ENCODE measurements around the gene RHOF. TPM values are rescaled to one million over a fixed set of nuclear protein-coding genes. Genes with fewer than 3 reads are reported as not detected.
A peak's percentile ranks its signal among the peaks of the same experiment; 100 is the strongest.
"Not testable (repeated sequence)": the region's sequence is repeated elsewhere in the genome, so short reads cannot be mapped to it uniquely, and the experiment has no call there.

The RHOF gene
- total RNA-seq, 1 experiment from 2014 or later: 36.7 TPM

DNA sequence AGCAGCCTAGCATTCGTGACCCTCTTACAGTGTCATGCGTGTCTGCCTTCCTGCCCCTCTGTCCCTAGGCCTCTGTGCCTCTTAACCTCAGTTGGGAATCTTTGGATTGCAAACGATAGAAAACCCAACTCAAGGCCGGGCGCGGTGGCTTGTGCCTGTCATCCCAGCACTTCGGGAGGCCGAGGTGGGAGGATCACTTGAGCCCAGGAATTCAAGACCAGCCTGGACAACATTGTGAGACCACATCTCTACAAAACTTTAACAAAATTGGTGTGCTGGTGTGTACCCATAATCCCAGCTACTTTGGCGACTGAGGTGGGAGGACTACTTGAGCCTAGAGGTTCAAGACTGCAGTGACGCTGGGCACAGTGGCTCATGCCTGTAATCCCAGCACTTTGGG lies 44.2 kb downstream of the RHOF start:
- Mint-ChIP-seq H3K36me3 (ENCODE audit: insufficient read depth, unreplicated experiment) (peaks cover 15% of the 10 kb centered on the region), H3K27ac (ENCODE audit: unreplicated experiment) (peak overlapping the region; percentile 95), H3K4me1 (ENCODE audit: low read depth, unreplicated experiment) (peaks cover 10% of the 10 kb centered on the region), H3K4me3 (ENCODE audit: unreplicated experiment) (peak overlapping the region; percentile 65), H3K27me3 (ENCODE audit: insufficient read depth, unreplicated experiment) (no peaks in the 10 kb centered on the region), H3K9me3 (ENCODE audit: unreplicated experiment) (no peaks in the 10 kb centered on the region)
- peaks cover 15% of the 10 kb centered on the region for H3K4me1 ChIP-seq
- H3K9me3 ChIP-seq: no peaks in the 10 kb centered on the region
- CTCF ChIA-PET: interaction anchor here (0.6 to 1.8 kb wide), 5 partner anchors 12 to 50 kb away, joined by 3 to 11 read pairs (median 4); partner anchors contain the start of gene TMEM120B
- POLR2A ChIA-PET: interaction anchor here (0.8 kb wide), 1 partner anchor 37 kb away, joined by 5 read pairs; no protein-coding TSS in a partner anchor
- H3K4me3 ChIP-seq (ENCODE audit: low read depth, low read length): no peak overlapping the region
- TF ChIP-seq CTCF (IDR thresholded peaks at IDR 0.05; ENCODE audit: insufficient read depth in 1 of 2, low read depth in 1 of 2, low read length in 1 of 2, severe bottlenecking in 1 of 2, unreplicated experiment in 1 of 2): no peak
- no peaks in the 10 kb centered on the region for H3K27me3 ChIP-seq (replicated peaks; ENCODE audit: control insufficient read depth, insufficient read depth, low read length)
- no TSS peak for BruUV-seq (replicated peaks)
- no peak for DNase-seq
- H3K36me3 ChIP-seq (ENCODE audit: control insufficient read depth, insufficient read depth, low read length): no peaks in the 10 kb centered on the region; the same call in 1 of the 2 replicates
- intact Hi-C loops (cut with micrococcal nuclease; ENCODE audit: unreplicated experiment): loop anchor here (1.0 to 2.0 kb wide), 2 partner anchors 24 to 40 kb away; no protein-coding TSS in a partner anchor

DNA sequence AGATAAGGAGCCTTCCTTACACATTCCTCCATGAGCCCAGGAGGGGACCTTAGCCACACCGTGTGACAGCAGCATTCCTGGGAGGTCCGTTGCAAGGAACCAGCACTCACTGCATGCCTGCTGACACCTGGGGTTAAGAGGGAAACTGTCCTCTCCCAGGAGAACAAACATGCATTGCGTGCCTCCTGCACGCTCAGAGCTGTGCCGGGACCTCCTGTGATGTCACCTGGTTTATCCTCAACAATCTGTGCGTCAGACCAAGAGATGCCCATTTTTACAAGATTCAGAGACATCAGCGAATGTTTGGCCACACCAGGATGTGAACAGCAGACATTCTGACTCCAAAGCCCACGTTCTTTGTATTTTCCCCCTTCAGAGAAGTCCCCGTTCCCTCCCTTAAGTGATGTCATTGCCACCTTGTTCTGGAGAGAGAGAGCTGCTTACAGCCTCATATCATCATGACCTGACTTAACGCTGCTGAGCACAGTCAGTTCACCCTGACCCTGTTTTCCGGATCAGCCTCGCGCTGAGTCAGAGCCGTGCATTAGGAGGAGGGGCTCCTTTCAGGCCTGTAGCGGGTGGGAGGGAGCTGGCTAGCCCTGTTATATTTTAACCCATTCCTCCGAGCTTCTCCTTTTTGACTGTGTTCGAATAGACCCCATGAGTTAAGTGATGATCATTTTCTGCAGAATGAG lies 44.8 kb downstream of the RHOF start:
- H3K4me3 Mint-ChIP-seq (ENCODE audit: unreplicated experiment): peak overlapping the region; percentile 65
- intact Hi-C loops (cut with micrococcal nuclease; ENCODE audit: unreplicated experiment): loop anchor here (1.0 to 2.0 kb wide), 3 partner anchors 20 to 40 kb away; no protein-coding TSS in a partner anchor
- TSS peak; percentile 88 for BruUV-seq (replicated peaks)
- no peaks in the 10 kb centered on the region for H3K9me3 ChIP-seq
- H3K27me3 ChIP-seq (replicated peaks; ENCODE audit: control insufficient read depth, insufficient read depth, low read length): no peaks in the 10 kb centered on the region
- no peaks in the 10 kb centered on the region for H3K27me3 Mint-ChIP-seq (ENCODE audit: insufficient read depth, unreplicated experiment)
- peaks cover 15% of the 10 kb centered on the region for H3K36me3 Mint-ChIP-seq (ENCODE audit: insufficient read depth, unreplicated experiment)
- DNase-seq: peak; percentile 83 to 92
- ChIA-PET CTCF (interaction anchor here (0.6 to 1.8 kb wide), 5 partner anchors 12 to 51 kb away, joined by 3 to 11 read pairs (median 4); partner anchors contain the start of gene TMEM120B), POLR2A (interaction anchor here (0.6 to 0.8 kb wide), 3 partner anchors 37 to 76 kb away, joined by 3 to 6 read pairs (median 5); no protein-coding TSS in a partner anchor)
- H3K4me1 Mint-ChIP-seq (ENCODE audit: low read depth, unreplicated experiment): peaks cover 10% of the 10 kb centered on the region
- H3K27ac Mint-ChIP-seq (ENCODE audit: unreplicated experiment): peak overlapping the region; percentile 95
- no peaks in the 10 kb centered on the region; the same call in 1 of the 2 replicates for H3K36me3 ChIP-seq (ENCODE audit: control insufficient read depth, insufficient read depth, low read length)
- peaks cover 15% of the 10 kb centered on the region for H3K4me1 ChIP-seq
- no peak overlapping the region for H3K4me3 ChIP-seq (ENCODE audit: low read depth, low read length)
- no peak for TF ChIP-seq CTCF (IDR thresholded peaks at IDR 0.05; ENCODE audit: insufficient read depth in 1 of 2, low read depth in 1 of 2, low read length in 1 of 2, severe bottlenecking in 1 of 2, unreplicated experiment in 1 of 2)
- H3K9me3 Mint-ChIP-seq (ENCODE audit: unreplicated experiment): no peaks in the 10 kb centered on the region

- Histone ChIP-seq H3K27me3 (replicated peaks; ENCODE audit: control insufficient read depth, insufficient read depth, low read length) (no peaks in the 10 kb centered on the region), H3K4me3 (ENCODE audit: low read depth, low read length) (no peak overlapping the region), H3K9me3 (no peaks in the 10 kb centered on the region), H3K4me1 (peaks cover 15% of the 10 kb centered on the region), H3K36me3 (ENCODE audit: control insufficient read depth, insufficient read depth, low read length) (no peaks in the 10 kb centered on the region; the same call in 1 of the 2 replicates)
- Mint-ChIP-seq H3K4me3 (ENCODE audit: unreplicated experiment) (peak overlapping the region; percentile 65), H3K27ac (ENCODE audit: unreplicated experiment) (peak overlapping the region; percentile 95), H3K27me3 (ENCODE audit: insufficient read depth, unreplicated experiment) (no peaks in the 10 kb centered on the region), H3K36me3 (ENCODE audit: insufficient read depth, unreplicated experiment) (peaks cover 15% of the 10 kb centered on the region), H3K4me1 (ENCODE audit: low read depth, unreplicated experiment) (peaks cover 10% of the 10 kb centered on the region), H3K9me3 (ENCODE audit: unreplicated experiment) (no peaks in the 10 kb centered on the region)
- DNase-seq: peak in 1 of 2 experiments; percentile 76
- CTCF ChIA-PET: interaction anchor here (1.0 to 1.8 kb wide), 4 partner anchors 25 to 51 kb away, joined by 3 to 11 read pairs (median 5); partner anchors contain the start of gene TMEM120B
- no TSS peak for BruUV-seq (replicated peaks)
- POLR2A ChIA-PET: interaction anchor here (0.5 to 0.6 kb wide), 3 partner anchors 55 to 168 kb away, joined by 3 to 7 read pairs (median 6); no protein-coding TSS in a partner anchor
- intact Hi-C loops (cut with micrococcal nuclease; ENCODE audit: unreplicated experiment): loop anchor here (1.0 to 2.0 kb wide), 2 partner anchors 20 to 39 kb away; no protein-coding TSS in a partner anchor
- no peak for TF ChIP-seq CTCF (IDR thresholded peaks at IDR 0.05; ENCODE audit: insufficient read depth in 1 of 2, low read depth in 1 of 2, low read length in 1 of 2, severe bottlenecking in 1 of 2, unreplicated experiment in 1 of 2)
Observed at GRCh38 chr12:121748218-121748570, 45.3 kb downstream of the RHOF start.

DNA sequence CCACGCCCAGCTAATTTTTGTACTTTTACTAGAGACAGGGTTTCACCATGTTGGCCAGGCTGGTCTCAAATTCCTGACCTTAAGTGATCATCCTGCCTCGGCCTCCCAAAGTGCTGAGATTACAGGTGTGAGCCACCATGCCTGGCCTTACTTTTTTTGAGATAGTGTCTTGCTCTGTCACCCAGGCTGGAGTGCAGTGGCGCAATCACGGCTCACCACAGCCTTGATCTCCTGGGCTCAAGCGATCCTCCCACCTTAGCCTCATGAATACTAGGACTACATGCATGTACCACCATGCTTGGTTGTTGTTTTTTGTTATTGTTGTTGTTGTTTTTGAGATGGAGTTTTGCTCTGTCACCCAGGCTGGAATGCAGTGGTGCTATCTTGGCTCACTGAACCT lies 47.9 kb downstream of the RHOF start:
- H3K36me3 ChIP-seq (ENCODE audit: control insufficient read depth, insufficient read depth, low read length); BruUV-seq (replicated peaks); H3K4me3 ChIP-seq (ENCODE audit: low read depth, low read length); DNase-seq; POLR2A ChIA-PET; H3K27ac Mint-ChIP-seq (ENCODE audit: unreplicated experiment); H3K27me3 Mint-ChIP-seq (ENCODE audit: insufficient read depth, unreplicated experiment); H3K27me3 ChIP-seq (replicated peaks; ENCODE audit: control insufficient read depth, insufficient read depth, low read length); H3K9me3 ChIP-seq; CTCF ChIA-PET; H3K9me3 Mint-ChIP-seq (ENCODE audit: unreplicated experiment); H3K4me3 Mint-ChIP-seq (ENCODE audit: unreplicated experiment); intact Hi-C loops (cut with micrococcal nuclease; ENCODE audit: unreplicated experiment): not testable (repeated sequence)
- peaks cover 25% of the 10 kb centered on the region for H3K4me1 ChIP-seq
- Mint-ChIP-seq H3K4me1 (ENCODE audit: low read depth, unreplicated experiment) (peaks cover 26% of the 10 kb centered on the region), H3K36me3 (ENCODE audit: insufficient read depth, unreplicated experiment) (peaks cover 21% of the 10 kb centered on the region)

All from Caco-2 (cell line).